Measurements from ENCODE around the gene DENND2C.

The DENND2C gene

DNA sequence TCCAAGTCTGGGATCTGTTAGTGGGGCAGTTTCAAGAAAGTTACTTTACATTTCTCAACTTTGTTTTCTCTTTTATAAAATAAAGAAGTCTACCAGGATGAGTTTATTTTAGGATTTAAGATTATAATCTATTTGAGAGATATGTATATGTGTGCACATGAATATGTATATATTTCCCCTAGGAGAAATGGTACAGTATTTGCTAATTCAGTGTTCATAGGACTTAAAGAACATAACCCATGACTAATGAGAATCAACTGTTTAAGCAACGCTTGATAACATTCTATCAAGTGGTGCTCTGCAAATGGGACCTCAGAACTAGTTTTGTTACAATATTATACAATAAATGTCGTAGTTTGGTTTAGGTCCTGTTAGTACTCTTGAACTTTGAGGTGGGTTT is 95.5 kb downstream of the DENND2C start:
- TF ChIP-seq POLR2AphosphoS5 (IDR thresholded peaks at IDR 0.05; ENCODE audit: low read depth, low read length): no peak
- TF ChIP-seq REST (IDR thresholded peaks at IDR 0.05; ENCODE audit: insufficient read depth in 1 of 2, low read depth in 2 of 2, low read length in 2 of 2): no peak
- TF ChIP-seq FOXP2 (optimal IDR thresholded peaks at IDR 0.05; ENCODE audit: borderline replicate concordance, extremely low read depth, extremely low read length, insufficient read depth): no peak
- no peak for TF ChIP-seq SIN3A (IDR thresholded peaks at IDR 0.05; ENCODE audit: borderline replicate concordance, insufficient read depth, low read length)

- no peak for TF ChIP-seq REST (IDR thresholded peaks at IDR 0.05; ENCODE audit: insufficient read depth in 1 of 2, low read depth in 2 of 2, low read length in 2 of 2)
- no peak for TF ChIP-seq POLR2AphosphoS5 (IDR thresholded peaks at IDR 0.05; ENCODE audit: low read depth, low read length)
- no peak for TF ChIP-seq TAF1 (IDR thresholded peaks at IDR 0.05; ENCODE audit: borderline replicate concordance, insufficient read depth, low read length)
- no peak for TF ChIP-seq SIN3A (IDR thresholded peaks at IDR 0.05; ENCODE audit: borderline replicate concordance, insufficient read depth, low read length)
- TF ChIP-seq FOXP2 (optimal IDR thresholded peaks at IDR 0.05; ENCODE audit: borderline replicate concordance, extremely low read depth, extremely low read length, insufficient read depth): no peak
Observed at GRCh38 chr1:114564141-114564540, 105.7 kb downstream of the DENND2C start.

DNA sequence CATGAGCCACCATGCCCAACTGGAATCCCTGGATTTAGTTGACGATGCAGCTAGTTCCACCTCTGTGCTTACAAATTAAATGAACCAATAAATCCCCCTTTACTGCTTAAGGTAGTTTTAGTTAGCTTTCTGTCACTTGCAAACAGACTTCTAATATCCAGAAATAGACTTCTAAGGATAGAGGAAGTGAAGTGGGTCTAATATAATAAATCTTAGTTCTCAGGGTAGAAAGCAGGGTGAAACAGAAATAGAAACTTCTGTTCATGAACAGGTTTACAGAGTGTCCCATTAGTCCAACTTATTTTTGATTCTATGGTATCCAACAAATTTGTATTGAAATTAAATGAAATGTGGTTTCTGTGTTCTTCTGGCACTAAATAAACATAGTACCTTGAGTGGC is 108.5 kb downstream of the DENND2C start:
- TF ChIP-seq REST (IDR thresholded peaks at IDR 0.05; ENCODE audit: insufficient read depth in 1 of 2, low read depth in 2 of 2, low read length in 2 of 2) (no peak), SIN3A (IDR thresholded peaks at IDR 0.05; ENCODE audit: borderline replicate concordance, insufficient read depth, low read length) (no peak), TAF1 (IDR thresholded peaks at IDR 0.05; ENCODE audit: borderline replicate concordance, insufficient read depth, low read length) (no peak), POLR2AphosphoS5 (IDR thresholded peaks at IDR 0.05; ENCODE audit: low read depth, low read length) (no peak), FOXP2 (optimal IDR thresholded peaks at IDR 0.05; ENCODE audit: borderline replicate concordance, extremely low read depth, extremely low read length, insufficient read depth) (no peak)

- no peak for TF ChIP-seq FOXP2 (optimal IDR thresholded peaks at IDR 0.05; ENCODE audit: borderline replicate concordance, extremely low read depth, extremely low read length, insufficient read depth)
- no peak for TF ChIP-seq TAF1 (IDR thresholded peaks at IDR 0.05; ENCODE audit: borderline replicate concordance, insufficient read depth, low read length)
- TF ChIP-seq REST (IDR thresholded peaks at IDR 0.05; ENCODE audit: insufficient read depth in 1 of 2, low read depth in 2 of 2, low read length in 2 of 2): no peak
- no peak for TF ChIP-seq SIN3A (IDR thresholded peaks at IDR 0.05; ENCODE audit: borderline replicate concordance, insufficient read depth, low read length)
- no peak for TF ChIP-seq POLR2AphosphoS5 (IDR thresholded peaks at IDR 0.05; ENCODE audit: low read depth, low read length)
Observed at GRCh38 chr1:114559356-114559755, 110.5 kb downstream of the DENND2C start.

GRCh38 chr1:114558544-114558943 is 111.3 kb downstream of the DENND2C start:
- TF ChIP-seq FOXP2 (optimal IDR thresholded peaks at IDR 0.05; ENCODE audit: borderline replicate concordance, extremely low read depth, extremely low read length, insufficient read depth): no peak
- no peak for TF ChIP-seq SIN3A (IDR thresholded peaks at IDR 0.05; ENCODE audit: borderline replicate concordance, insufficient read depth, low read length)
- TF ChIP-seq POLR2AphosphoS5 (IDR thresholded peaks at IDR 0.05; ENCODE audit: low read depth, low read length): no peak
- TF ChIP-seq REST (IDR thresholded peaks at IDR 0.05; ENCODE audit: insufficient read depth in 1 of 2, low read depth in 2 of 2, low read length in 2 of 2): no peak
- TF ChIP-seq TAF1 (IDR thresholded peaks at IDR 0.05; ENCODE audit: borderline replicate concordance, insufficient read depth, low read length): no peak
